Stimulated activated effector memory CD8-positive, alpha-beta T cell treated with anti-CD3 and anti-CD28 coated beads, Interleukin-12 subunit alpha, Interleukin-12 subunit beta, amount 100 ng/mL, for 72 hours (primary cell): ENCODE data around the gene RSPO4.
"Not testable (repeated sequence)": the region's sequence is repeated elsewhere in the genome, so short reads cannot be mapped to it uniquely, and the experiment has no call there.

Experiments
- ATAC-seq: fragments of 150-1000 bp; cut with Tn5 transposase; 2 replicates; pipeline ENCODE4 v1.10.0; 2021
- DNase-seq, 2 donors: peaks; one replicate each; pipeline ENCODE4 v3.0.0; 2021 to 2022; ENCODE audit warnings: low spot score in 2 of 2
- H3K27ac Mint-ChIP-seq: one replicate; pipeline ENCODE4 v1.8.0; 2022; ENCODE audit warnings: mild to moderate bottlenecking, mixed read lengths
- H3K36me3 Mint-ChIP-seq: one replicate; pipeline ENCODE4 v1.8.0; 2022; ENCODE audit warnings: mild to moderate bottlenecking, mixed read lengths
- H3K4me1 Mint-ChIP-seq: one replicate; pipeline ENCODE4 v1.8.0; 2022; ENCODE audit warnings: mixed read lengths
- H3K4me3 Mint-ChIP-seq: one replicate; pipeline ENCODE4 v1.8.0; 2022; ENCODE audit warnings: mild to moderate bottlenecking, mixed read lengths
- H3K9me3 Mint-ChIP-seq: one replicate; pipeline ENCODE4 v1.8.0; 2022; ENCODE audit warnings: mixed read lengths

The RSPO4 gene

DNA sequence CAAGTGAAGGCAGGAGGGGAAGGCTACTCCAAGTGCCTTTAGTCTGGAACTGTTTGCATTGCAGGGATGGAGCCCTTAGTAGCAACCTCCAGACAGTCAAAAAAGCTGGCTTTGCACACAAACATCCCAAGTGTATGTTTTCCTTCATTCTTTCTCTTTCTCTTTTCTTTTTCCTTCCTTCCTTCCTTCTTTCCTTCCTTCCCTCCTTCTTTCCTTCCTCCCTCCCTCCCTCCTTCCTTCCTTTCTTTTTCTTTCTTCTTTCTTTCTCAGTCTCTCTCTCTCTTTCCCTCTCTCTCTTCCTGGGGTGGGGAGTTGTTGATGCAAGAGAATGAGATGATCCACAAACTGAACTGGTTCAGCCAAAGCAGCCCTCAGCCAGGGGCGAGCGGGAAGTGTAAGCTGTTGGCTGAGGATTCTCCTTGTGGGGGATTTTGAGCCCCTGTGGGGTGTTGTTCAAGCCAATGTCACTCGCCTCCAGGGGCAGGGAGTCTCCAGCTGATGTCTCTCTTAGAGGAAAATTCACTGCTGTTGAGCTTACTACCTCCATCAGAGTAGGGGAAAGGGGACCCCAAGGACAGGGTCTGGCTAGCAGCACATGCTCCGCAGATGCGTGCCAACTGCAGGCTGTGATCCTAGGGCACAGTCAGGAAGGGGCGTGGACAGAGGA is 11.7 kb downstream of the RSPO4 start:
- Mint-ChIP-seq H3K4me3 (no peak overlapping the region), H3K9me3 (no peaks in the 10 kb centered on the region)

DNA sequence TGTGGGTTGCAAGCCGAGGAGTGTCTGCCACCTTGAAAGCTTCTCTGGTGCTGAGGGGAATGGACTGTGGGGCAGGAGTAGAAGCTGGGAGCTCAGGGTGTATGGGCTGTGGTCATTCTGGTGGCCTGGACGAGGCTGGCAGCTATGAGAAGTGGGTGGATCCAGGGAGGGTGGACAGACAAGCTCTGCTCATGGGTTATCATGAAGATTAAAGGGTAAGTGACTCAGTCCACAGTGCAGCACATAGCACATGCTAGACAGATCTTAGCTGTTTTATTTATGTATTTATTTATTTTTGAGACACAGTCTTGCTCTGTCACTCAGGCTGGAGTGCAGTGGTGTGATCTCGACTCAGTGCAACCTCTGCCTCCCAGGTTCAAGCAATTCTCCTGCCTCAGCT is 13.8 kb downstream of the RSPO4 start:
- Mint-ChIP-seq H3K4me3 (no peak overlapping the region), H3K9me3 (no peaks in the 10 kb centered on the region), H3K27ac (no peak overlapping the region), H3K4me1 (no peaks in the 10 kb centered on the region), H3K36me3 (no peaks in the 10 kb centered on the region)
- DNase-seq (no peak), ATAC-seq (no peak)

More for the DNA sequence above, 11.7 kb downstream of the RSPO4 start:
- no peaks in the 10 kb centered on the region for H3K4me1 Mint-ChIP-seq
- H3K36me3 Mint-ChIP-seq: no peaks in the 10 kb centered on the region
- ATAC-seq: no peak
- H3K27ac Mint-ChIP-seq: no peak overlapping the region
- no peak for DNase-seq

DNA sequence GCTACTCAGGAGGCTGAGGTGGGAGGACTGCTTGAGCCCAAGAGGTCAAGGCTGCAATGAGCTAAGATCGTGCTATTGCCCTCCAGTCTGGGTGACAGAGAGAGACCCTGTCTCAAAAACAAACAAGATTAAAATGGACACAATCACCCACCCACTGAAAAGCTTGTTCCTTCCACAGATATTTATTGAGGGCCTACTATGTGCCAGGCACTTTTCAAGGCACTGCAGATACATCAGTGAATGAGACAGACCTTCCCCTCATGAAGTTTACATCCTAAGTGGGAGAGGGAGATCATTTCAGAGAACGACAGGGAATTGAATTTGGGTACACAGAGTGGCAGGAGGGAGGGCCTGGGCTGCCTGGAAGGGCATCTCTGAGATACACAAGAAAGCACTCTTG is 14.4 kb downstream of the RSPO4 start:
- Mint-ChIP-seq H3K36me3 (no peaks in the 10 kb centered on the region), H3K4me3 (no peak overlapping the region), H3K27ac (no peak overlapping the region), H3K9me3 (no peaks in the 10 kb centered on the region), H3K4me1 (no peaks in the 10 kb centered on the region)
- ATAC-seq: no peak
- no peak for DNase-seq

DNA sequence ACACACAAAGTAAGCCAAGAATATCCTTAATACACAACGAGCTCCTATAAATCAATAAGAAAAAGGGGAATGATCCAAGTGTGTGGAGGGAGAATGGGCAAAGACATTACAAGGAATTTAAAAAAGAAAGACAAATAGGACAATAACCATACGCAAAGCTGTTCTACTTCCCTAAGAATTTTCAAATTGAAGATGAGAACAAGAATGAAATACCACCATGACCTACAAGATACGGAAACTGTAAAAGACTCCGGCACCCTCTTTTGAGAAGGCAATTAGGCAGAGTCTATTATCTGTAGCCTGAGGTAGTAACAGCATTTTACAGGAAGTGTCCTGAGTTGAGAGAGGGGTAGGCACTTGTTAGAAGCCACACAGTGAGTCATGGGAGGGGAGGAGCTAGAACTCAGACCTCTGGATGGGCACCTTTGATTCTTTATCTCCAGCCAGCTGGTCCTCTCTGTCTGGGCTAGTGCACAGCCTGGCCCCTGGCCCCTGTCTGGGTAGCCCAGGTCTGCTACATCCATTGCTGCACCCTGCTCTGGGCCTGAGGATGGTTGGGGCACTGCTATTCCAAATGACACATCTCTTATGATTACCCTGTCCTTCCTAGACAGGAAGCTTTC is 15.3 kb downstream of the RSPO4 start:
- DNase-seq (no peak), ATAC-seq (peak; percentile 47)
- no peaks in the 10 kb centered on the region for H3K9me3 Mint-ChIP-seq
- H3K36me3 Mint-ChIP-seq: no peaks in the 10 kb centered on the region
- H3K4me1 Mint-ChIP-seq: no peaks in the 10 kb centered on the region
- no peak overlapping the region for H3K4me3 Mint-ChIP-seq
- H3K27ac Mint-ChIP-seq: no peak overlapping the region

DNA sequence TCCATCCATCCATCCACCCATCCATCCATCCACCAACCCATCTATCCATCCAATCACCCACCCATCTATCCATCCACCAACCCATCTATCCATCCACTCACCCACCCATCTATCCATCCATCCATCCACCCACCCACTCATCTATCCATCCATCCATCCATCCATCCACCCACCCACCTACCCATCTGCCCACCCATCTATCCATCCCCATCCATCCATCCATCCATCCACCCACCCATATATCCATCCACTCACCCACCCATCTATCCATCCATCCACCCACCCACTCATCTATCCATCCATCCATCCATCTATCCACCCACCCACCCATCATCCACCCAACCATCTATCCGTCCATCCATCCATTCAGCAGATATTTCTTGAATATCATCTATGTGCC is 17.1 kb downstream of the RSPO4 start:
- not testable (repeated sequence) for ATAC-seq, H3K4me3 Mint-ChIP-seq, DNase-seq, H3K36me3 Mint-ChIP-seq, H3K9me3 Mint-ChIP-seq, H3K27ac Mint-ChIP-seq, H3K4me1 Mint-ChIP-seq

DNA sequence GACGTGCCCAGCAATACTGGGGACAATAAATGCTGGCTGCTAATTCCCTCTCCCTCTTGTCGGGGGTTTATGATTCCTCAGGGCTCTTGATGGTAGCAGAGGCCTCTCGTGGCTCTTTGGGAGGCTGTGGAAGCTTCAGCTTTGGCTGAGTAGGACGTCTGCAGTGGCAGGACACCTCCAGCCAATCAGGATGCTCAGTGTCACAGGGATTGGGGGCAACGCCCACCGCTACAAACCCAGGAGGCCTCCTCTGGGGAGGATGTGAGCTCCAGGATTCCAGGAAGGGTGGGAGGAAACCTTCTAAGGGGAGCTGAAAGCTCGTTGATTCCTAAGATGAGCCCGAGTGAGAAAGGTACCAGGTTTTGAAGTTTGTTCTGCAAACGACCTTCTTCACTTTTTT is 19.4 kb downstream of the RSPO4 start:
- Mint-ChIP-seq H3K9me3 (no peaks in the 10 kb centered on the region), H3K27ac (no peak overlapping the region), H3K36me3 (no peaks in the 10 kb centered on the region), H3K4me3 (no peak overlapping the region), H3K4me1 (no peaks in the 10 kb centered on the region)
- no peak for ATAC-seq
- DNase-seq: no peak

DNA sequence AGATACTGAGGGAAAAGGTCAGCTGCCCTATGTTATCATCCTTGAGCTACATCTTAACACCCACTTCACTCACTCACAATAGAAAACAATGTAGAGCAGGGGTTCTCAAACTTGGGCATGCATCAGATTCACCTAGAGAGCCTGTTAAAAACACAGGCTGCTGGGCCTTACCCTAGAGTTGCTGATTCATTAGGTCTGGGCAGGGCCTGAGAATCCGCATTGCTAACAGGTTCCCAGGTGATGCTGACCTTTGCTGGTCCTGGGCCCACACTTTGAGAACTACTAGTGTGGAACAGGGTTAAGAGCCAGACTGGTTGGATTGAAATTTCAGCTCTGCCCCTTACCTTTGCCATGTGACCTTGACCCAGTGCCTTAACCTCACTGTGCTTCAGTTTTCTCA is 25.1 kb downstream of the RSPO4 start:
- Mint-ChIP-seq H3K9me3 (no peaks in the 10 kb centered on the region), H3K4me3 (no peak overlapping the region), H3K36me3 (no peaks in the 10 kb centered on the region), H3K4me1 (no peaks in the 10 kb centered on the region), H3K27ac (no peak overlapping the region)
- DNase-seq (no peak), ATAC-seq (no peak)

DNA sequence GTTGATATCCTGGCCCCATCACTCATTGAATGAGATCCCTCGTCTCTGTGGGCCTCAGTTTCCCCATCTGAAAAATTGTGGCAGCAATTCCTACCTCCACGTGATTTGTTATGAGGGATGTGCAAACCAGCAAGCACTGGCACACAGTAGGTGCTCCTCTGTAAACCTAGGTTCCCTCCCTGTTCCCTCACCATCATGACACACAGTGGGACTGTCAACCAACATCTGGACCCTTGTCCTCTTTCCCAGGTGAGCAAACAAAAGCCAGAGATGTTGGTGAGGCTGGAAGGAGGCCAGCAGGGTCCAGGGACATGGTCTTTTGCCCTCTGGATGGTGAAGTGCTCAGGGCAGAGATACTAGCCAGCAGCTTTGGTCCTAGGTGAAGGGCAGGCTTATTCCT is 26.1 kb downstream of the RSPO4 start:
- DNase-seq: no peak
- no peak overlapping the region for H3K4me3 Mint-ChIP-seq
- no peak overlapping the region for H3K27ac Mint-ChIP-seq
- no peaks in the 10 kb centered on the region for H3K9me3 Mint-ChIP-seq
- ATAC-seq: no peak
- H3K4me1 Mint-ChIP-seq: no peaks in the 10 kb centered on the region
- H3K36me3 Mint-ChIP-seq: no peaks in the 10 kb centered on the region

DNA sequence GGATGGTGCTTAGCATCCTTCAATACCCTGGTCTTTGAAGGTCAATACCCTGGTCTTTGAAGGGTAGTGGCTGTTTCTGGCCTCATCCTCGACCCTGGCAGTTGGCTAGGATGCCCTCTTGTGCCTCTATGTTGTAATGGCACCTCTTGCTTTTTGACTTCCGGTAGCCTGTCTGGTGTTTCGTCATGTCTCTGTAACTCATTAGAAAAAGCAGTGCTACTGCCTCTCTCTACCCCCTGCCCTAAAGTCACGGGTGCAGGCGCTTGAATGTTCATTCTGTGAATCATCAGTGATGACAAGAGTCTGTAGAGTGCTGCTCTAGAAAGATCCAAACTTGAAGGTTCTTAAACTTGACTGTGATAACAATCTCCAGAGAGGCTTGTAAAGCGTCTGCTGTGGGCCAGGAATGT is 28.3 kb downstream of the RSPO4 start:
- no peak overlapping the region for H3K4me3 Mint-ChIP-seq
- no peaks in the 10 kb centered on the region for H3K9me3 Mint-ChIP-seq
- no peaks in the 10 kb centered on the region for H3K36me3 Mint-ChIP-seq
- H3K27ac Mint-ChIP-seq: no peak overlapping the region
- peak; percentile 74 for ATAC-seq
- no peaks in the 10 kb centered on the region for H3K4me1 Mint-ChIP-seq
- DNase-seq: peak in 1 of 2 donors; percentile 63

DNA sequence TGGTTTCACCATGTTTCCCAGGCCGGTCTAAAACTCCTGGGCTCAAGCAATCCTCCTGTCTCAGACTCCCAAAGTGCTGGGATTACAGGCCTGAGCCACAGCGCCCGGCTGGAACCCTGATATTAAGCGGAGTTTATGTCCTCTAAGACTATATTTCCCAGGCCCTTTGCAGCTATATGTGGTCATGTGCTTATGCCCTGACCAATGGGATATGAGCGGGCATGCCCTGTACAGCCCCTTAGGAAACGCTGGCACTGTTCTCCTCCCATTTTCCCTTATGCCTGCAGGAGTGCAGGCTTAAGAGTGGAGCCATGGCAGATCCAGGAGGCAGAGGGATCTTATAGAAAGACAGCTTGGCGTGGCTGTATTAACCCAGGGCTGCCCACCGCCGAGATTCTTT is 29.9 kb downstream of the RSPO4 start:
- Mint-ChIP-seq H3K4me1 (no peaks in the 10 kb centered on the region), H3K27ac (no peak overlapping the region), H3K36me3 (no peaks in the 10 kb centered on the region), H3K4me3 (no peak overlapping the region), H3K9me3 (no peaks in the 10 kb centered on the region)
- no peak for ATAC-seq
- no peak for DNase-seq

DNA sequence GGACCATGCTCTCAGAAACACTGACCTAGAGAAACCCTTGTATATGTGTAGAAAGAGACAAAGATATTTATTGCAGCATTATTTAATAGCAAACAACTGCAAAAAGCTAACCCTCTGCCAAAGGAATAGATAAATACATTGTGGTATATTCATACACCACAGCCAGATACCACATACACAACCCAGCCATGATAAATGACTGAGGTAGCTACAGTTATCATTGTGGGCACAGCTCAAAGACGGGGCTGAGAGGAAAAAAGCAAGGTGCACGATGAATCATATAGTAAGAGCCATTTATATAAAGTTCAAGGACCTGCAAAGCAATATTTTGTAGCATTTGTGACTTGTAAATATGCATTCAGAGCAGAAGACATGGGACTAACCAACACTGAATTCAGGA is 30.8 kb downstream of the RSPO4 start:
- Mint-ChIP-seq H3K4me3 (no peak overlapping the region), H3K9me3 (no peaks in the 10 kb centered on the region), H3K4me1 (no peaks in the 10 kb centered on the region), H3K27ac (no peak overlapping the region), H3K36me3 (no peaks in the 10 kb centered on the region)
- ATAC-seq (no peak), DNase-seq (no peak)

DNA sequence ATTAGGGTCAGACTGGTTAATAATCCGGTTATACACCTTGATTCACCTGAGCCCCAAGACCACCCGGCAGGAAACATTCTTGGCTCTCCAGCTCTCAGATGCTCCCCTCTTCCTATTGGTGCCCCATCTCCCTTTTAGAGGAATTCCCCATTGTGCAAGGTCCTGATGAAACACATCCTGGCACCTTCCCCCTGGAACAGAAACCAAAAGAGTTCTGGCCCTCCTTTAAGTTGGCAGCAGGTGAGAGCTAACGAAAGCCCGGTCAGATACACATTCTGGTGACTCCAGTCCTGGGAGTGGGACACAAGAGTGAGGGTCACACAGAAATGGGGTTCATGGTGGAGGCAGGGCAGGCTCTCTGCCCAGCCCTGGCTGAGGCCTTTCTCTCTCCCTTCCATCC is 32.2 kb downstream of the RSPO4 start:
- DNase-seq: no peak
- no peaks in the 10 kb centered on the region for H3K36me3 Mint-ChIP-seq
- H3K9me3 Mint-ChIP-seq: no peaks in the 10 kb centered on the region
- no peak for ATAC-seq
- H3K27ac Mint-ChIP-seq: no peak overlapping the region
- no peaks in the 10 kb centered on the region for H3K4me1 Mint-ChIP-seq
- H3K4me3 Mint-ChIP-seq: no peak overlapping the region

DNA sequence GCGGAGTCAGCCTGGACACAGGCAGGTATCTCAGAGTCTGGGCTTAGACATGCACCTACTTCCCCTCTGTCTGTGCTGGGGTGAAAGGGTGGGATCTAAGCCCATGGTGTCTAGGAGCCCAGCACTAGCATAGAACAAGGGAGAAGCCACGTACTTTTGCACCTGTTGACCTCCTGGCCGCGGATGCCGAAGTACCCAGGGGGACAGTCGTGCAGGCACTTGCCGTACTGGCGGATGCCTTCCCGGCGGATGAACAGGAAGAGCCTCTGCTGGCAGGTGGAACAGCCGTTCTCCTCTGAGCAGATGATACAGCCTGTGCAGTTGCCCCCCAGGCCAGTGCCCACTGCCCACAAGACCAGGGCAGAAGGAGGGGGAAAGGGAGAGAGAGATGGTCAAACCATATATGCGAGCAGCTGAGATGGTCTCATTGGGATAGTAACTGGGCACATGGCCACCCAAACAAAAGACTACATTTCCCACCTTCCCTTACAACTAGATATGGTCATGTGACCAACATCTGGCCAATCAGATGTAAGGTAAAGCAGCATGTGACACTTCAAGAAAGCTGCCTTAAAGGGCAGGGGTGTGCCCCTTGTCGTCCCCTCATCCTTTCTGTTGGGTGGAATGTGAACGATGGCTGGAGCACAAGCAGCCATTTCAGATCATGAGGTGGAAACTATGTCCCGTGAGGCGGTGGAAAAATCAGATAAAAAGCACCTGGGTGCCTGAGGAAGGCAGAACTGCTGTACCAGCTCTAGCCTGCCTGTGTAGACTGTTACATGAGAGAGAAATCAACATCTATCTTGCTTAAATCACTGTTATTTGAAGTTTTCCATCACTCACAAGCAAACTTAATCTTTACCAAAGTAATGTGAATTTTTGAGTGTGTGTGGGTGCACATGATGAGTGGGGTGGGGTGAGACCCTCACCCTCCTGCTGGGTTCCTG is 34.0 kb downstream of the RSPO4 start:
- no peaks in the 10 kb centered on the region for H3K9me3 Mint-ChIP-seq
- H3K4me1 Mint-ChIP-seq: no peaks in the 10 kb centered on the region
- ATAC-seq: no peak
- peak in 1 of 2 donors; percentile 52 for DNase-seq
- no peak overlapping the region for H3K27ac Mint-ChIP-seq
- no peak overlapping the region for H3K4me3 Mint-ChIP-seq
- no peaks in the 10 kb centered on the region for H3K36me3 Mint-ChIP-seq

DNA sequence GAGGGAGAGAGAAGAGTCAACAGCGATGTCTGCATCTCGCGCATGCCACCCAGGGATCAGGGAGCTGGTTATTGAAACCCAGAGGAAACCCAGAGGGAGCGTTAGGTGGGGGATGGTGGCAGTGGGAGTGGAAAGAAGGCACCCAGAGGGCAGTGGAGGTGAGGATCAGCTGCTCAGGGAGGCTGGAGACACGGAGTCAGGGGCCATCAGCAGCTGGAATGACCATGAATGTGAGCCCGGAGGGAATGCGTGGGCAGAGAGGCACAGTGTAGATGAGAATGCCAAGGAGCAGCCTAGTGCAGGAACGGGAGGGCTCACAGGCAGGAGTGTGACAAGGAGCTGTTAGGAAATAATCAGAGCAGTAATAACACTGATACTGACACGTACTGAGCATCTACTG is 36.2 kb downstream of the RSPO4 start:
- DNase-seq: no peak
- Mint-ChIP-seq H3K36me3 (no peaks in the 10 kb centered on the region), H3K9me3 (no peaks in the 10 kb centered on the region), H3K4me1 (no peaks in the 10 kb centered on the region), H3K4me3 (no peak overlapping the region), H3K27ac (no peak overlapping the region)
- ATAC-seq: no peak

DNA sequence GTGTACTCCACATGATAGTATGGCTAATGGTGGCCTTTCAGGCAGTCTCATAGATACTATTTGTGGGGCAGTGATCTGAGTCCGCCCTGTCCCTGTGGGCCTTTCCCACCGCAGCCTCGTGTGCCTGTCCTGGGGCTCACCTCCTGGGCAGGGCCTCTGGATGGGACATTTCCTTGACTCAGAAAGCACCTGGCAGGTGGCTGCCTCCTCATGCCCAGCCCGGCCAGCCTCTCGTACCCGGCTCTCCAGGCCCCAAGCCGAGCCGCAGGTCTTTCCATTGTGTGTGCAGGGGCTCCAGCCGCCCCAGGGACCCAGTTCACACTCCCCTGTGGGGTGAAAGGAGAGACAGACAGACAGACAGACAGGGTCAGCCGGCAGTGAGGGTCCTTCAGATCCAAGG is 38.3 kb downstream of the RSPO4 start:
- H3K36me3 Mint-ChIP-seq: no peaks in the 10 kb centered on the region
- no peak overlapping the region for H3K27ac Mint-ChIP-seq
- no peaks in the 10 kb centered on the region for H3K9me3 Mint-ChIP-seq
- H3K4me1 Mint-ChIP-seq: peaks cover 6% of the 10 kb centered on the region
- no peak overlapping the region for H3K4me3 Mint-ChIP-seq
- DNase-seq (no peak), ATAC-seq (no peak)

DNA sequence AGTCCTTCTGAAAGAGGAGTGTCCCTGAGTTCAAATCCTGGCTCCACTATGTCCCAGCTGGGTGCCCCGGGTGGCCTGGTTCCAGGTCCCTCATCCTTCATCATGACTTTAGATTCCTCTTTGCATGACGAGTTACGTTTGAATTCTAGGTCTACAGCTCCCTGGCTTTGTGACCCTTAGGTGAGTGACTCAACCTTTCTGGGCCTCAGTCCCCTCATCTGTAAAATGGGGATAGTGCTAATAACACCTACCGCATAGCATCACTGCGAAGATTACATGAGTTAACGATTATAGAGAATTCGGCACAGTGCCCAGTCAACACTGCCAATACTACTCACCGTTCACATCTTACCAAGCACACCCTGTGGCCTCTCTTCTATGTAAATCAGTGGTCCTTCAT is 39.4 kb downstream of the RSPO4 start:
- DNase-seq (no peak), ATAC-seq (no peak)
- no peak overlapping the region for H3K4me3 Mint-ChIP-seq
- H3K36me3 Mint-ChIP-seq: no peaks in the 10 kb centered on the region
- no peaks in the 10 kb centered on the region for H3K9me3 Mint-ChIP-seq
- no peak overlapping the region for H3K27ac Mint-ChIP-seq
- H3K4me1 Mint-ChIP-seq: peaks cover 9% of the 10 kb centered on the region
